Measurements from ENCODE around the gene PRPF8.

Gene PRPF8

DNA sequence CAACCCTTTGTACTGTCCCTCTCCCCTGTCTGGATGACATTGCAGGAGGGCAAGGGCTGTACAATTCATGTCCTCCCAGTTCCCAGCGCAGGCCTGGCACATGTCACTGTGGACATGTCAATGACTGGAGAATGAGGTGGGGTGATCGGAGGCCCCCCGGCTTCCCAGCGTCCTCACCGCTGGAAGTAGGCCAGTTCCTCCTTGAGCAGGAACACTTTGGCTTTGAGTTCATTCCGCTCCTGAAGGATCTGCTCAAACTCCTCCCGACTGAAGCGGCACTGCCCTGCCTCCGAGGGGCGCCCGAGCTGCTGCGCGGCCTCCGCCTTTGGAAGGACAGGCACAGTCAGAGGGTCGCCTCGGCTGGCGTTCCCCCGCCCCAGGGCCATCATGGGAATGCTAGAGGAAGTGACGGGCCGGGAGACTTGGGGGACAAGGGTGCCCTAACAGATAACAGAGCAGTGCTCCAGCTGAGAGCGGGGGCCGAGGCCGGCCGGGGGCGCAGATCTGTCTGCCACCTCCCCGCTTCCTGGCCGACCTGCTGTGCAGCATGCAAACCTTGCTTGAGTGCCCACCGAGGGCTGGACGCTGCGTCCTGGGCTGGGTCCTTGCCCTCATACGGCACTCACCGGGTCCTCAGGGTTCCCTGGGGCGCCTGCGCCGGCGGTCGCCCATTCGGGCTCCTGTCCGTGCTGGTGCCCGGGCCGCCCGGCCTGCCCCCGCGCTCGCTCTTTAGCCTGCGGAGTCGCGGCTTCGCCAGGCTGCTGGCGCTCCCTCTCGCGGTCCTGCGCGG is 36.3 kb downstream of the PRPF8 start:
- H3K4me3 ChIP-seq (ENCODE audit: low read length), result peak overlapping the region; percentile 23; the same call in 1 of the 2 replicates
- no peak for TF ChIP-seq ZNF274 (IDR thresholded peaks at IDR 0.05; ENCODE audit: low read depth, low read length)

DNA sequence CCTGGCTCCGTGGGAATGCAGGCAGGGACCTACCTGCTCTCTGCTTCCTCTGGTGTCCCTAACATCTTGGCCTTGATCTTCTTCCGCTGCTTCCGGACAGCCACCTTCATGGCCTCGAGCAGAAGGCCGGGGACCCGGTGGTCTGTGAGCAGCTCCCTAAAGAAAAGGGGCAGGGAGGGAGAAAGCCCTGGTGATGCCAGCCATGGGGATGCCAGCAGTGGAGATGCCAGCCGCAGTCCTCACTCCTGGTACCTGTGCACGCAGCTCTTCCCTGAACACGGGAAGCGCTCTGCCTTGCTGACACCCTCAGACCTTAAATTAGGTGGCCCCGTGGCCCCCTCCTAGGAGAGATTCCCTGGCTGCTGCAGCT is 36.9 kb downstream of the PRPF8 start:
- TF ChIP-seq ZNF274 (IDR thresholded peaks at IDR 0.05; ENCODE audit: low read depth, low read length), result no peak
- H3K4me3 ChIP-seq (ENCODE audit: low read length), result no peak overlapping the region

DNA sequence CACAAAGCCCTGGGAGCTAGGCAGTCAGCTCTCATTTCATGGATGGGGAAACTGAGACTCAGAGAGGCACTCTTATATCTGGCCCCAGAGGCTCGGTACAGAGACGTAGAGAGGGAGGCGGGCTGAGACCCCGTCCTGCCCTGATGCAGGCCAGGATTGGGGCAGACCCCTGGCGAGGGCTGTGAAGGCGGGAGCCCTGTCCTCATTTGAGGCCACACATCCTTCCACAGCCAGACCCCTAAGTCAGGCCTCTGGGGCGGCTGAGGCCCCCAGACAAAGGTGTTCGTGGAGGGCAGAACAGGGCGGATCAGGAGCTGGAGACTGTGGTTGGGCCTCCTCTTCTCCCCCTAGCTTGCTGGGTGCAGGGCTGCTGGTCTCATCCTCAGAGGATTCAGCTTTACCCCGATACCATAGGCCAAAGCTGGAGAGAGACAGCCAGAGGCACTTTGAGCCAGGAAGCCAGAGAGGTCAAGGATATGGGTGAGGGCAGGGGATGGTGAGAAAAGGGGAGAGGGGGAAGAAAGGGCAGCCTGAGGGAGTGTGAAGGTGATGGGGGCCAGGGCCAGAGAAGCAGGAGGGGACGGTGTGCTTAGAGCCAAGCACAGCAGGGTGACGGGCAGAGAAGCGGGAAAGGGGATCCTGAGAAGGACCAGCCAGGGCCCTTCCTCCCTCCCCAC is 38.3 kb downstream of the PRPF8 start:
- no peak for TF ChIP-seq ZNF274 (IDR thresholded peaks at IDR 0.05; ENCODE audit: low read depth, low read length)

DNA sequence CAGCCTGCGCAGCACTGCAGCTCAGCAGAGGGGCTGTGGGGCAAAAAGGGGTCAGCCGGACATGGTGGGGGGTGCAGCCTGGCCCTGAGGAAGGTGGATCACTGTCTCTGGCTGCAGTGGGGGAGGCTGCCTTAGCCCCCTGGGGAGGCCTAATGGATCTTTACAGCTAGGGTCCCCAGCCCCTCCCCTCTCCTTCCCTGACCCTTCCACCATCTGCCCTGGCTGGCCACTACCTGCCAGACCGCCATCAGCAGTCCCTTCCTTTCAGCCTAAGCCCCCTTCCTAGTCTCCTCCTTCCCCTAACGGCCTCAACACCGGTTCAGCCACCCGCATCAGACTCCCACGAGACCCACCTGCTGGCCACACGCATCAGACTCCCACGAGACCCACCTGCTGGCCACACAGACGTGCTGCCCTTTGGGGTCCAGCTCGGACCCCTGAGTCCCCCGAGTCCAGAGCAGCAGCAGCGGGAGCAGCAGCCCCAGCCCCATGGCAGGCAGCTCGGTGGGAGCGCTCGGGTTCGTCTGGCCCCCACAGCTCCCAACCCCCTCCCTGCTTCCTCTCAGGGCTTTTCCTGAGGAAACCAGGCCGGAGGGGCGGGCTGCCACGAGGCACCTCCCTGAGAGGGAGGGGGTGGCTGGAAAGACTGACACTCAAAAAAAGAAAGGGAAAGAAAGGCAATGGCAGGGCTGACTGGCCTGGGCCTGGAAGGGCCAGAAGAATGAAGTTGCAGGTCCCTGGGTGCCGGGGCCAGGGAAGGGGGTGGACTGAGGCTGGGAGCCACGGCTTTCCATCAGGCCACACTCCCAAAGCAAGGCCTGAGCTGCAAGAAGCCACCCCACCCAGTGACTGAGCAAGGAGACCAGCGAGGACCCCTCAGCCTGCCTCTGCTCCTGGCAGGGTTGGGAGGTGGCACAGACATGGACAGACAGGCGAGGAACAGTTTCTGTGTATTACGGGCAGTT is 39.2 kb downstream of the PRPF8 start, which contains the start of gene SCARF1:
Gene SCARF1, minus strand, starts transcription at position 526 of the 965 bp plus-strand sequence. Its CDS starts 35 bp downstream, at position 491.
- peak within 1 kb of the TSS; percentile 52; the same call in 1 of the 2 replicates for H3K4me3 ChIP-seq (ENCODE audit: low read length)
- no peak for TF ChIP-seq ZNF274 (IDR thresholded peaks at IDR 0.05; ENCODE audit: low read depth, low read length)

More for the DNA sequence above, 38.3 kb downstream of the PRPF8 start:
- H3K4me3 ChIP-seq (ENCODE audit: low read length), result peak overlapping the region; percentile 52; the same call in 1 of the 2 replicates

DNA sequence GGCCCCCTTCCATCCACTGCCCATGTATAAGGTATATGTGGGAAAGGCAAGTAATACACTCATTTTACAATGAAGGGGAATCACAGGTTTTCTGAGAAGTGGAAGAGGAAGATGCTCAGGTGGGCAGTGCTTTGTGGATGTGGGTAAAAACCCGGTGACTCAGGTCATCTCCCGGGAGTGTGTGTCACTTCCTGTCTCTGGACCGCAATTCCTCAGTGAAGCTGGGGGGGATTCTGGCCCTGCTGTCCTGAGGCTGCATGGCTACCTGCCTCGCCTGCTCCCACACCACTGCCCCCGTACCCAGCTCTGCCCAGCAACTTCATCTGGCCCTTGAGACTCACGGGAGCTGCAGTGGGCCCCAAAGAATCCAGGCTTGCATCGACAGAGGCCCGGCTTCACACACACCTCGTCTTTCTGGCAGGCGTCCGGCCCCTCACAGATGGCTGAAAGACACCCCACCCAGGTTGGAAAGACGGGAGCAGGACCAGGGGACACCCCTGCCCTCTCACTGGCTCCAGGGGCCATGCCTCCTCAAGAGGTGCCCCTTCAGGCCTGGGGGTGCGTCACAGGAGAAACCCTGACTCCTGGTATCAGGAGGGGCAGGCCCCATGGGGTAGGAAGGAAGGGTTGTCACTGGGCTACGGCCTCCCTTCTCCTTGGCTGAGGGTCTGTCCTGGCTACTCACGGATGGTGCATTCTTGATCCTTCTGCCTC is 40.0 kb downstream of the PRPF8 start:
- H3K4me3 ChIP-seq (ENCODE audit: low read length), result peak overlapping the region; percentile 52; the same call in 1 of the 2 replicates
- no peak for TF ChIP-seq ZNF274 (IDR thresholded peaks at IDR 0.05; ENCODE audit: low read depth, low read length)

DNA sequence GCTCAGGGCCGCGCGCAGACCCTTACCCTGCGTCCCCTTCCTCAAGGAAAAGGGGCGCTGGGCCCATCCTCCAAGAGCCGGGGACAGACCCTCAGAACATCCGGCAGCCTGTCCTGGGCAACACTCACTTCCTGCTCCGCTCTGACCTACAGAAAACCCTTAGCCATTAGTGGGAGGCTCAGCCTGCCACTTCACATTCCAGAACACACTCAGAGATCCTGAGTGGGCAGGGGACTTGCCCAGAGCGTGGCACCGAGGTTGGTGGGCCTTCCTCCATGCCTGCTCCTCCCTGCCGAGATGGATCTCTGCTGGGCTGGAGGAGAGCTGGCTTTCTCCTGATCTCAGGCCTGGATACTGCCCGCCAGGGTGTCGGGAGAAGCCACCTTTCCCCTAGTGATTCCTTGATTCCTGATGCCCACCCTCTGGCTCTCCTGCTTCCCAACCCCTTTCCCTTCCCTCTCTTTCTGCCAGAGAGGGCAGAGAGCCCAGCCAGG is 40.6 kb downstream of the PRPF8 start:
- H3K4me3 ChIP-seq (ENCODE audit: low read length), result peak overlapping the region; percentile 52; the same call in 1 of the 2 replicates
- TF ChIP-seq ZNF274 (IDR thresholded peaks at IDR 0.05; ENCODE audit: low read depth, low read length), result no peak

DNA sequence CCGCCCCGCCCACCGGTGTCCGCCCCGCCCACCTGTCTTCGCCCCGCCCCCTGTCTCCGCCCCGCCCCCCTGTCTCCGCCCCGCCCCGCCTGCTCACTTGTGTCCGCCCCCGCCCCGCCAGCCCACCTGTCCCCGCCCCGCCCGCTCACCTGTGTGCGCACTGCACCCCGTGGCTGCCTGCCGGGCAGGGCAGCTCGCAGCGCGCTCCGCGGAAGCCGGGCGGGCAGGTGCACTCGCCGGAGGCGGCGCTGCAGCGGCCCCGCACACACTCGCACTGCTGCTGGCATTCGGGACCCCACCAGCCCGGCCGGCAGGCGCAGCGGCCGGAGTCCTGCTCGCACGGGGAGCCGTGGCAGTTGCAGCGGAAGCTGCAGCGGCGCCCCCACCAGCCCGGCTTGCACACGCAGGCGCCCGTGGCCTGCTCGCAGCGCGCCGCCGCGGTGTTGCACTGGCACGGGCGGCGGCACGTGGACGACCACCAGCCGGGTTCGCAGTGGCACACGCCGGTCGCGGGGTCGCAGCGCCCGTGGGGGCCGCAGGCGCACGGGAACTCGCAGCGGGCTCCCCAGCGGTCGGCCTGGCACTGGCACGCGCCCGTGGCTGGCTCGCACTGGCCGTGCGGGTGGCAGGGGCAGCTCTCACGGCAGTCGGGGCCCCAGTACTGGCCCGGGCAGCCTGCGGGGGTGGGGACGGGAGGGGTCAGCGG is 41.2 kb downstream of the PRPF8 start:
- no peak for TF ChIP-seq ZNF274 (IDR thresholded peaks at IDR 0.05; ENCODE audit: low read depth, low read length)
- H3K4me3 ChIP-seq (ENCODE audit: low read length), result peak overlapping the region; percentile 52; the same call in 1 of the 2 replicates

DNA sequence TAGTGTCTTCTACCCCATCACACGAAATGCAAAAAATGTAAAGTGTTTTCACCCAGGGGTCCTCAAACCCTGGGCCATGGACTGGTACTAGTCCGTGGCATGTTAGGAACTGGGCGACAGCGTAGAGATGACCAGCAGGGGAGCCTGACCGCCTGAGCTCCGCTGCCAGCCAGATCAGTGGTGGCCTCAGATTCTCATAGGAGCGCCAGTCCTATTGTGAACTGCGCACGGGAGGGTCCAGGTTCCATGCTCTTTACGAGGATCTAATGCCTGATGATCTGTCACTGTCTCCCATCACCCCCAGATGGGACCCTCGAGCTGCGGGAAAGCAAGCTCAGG is 43.6 kb downstream of the PRPF8 start:
- H3K4me3 ChIP-seq (ENCODE audit: low read length), result no peak overlapping the region
- no peak for TF ChIP-seq ZNF274 (IDR thresholded peaks at IDR 0.05; ENCODE audit: low read depth, low read length)

DNA sequence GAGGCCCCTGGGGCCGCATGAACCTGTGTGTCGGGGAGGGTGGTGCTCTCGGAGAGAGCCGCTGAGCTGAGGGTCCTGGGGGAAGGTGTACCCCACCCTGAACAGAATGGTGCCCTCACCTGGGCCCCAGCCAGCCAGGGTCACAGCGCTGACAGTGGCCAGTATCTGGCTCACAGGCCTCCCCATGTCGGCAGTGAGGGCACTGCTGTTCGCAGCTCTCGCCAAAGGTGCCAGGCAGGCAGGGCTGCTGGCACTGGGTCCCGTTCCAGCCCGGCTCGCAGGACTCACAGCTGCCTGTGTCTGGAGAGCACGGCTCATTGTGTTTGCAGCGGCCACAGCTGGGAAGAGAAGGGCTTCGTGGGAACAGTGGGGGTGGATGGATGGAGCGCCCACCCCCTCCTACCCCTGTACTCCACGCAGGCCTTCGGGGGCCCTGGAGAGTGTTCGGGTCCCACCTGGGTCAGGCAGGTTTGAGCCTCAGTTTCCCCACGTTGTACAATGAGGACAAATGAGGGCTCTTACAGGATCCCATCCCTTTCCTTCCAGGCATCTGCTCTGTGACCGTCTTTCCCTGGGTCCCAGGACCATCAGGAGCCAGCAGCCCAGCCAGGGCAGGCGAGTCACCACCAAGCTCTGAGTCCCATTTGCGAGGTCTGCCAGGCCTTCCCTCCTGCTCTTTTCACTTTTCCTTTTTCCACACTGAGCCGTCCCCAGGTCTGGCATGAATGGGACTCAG is 44.2 kb downstream of the PRPF8 start:
- no peak for TF ChIP-seq ZNF274 (IDR thresholded peaks at IDR 0.05; ENCODE audit: low read depth, low read length)
- no peak overlapping the region for H3K4me3 ChIP-seq (ENCODE audit: low read length)

DNA sequence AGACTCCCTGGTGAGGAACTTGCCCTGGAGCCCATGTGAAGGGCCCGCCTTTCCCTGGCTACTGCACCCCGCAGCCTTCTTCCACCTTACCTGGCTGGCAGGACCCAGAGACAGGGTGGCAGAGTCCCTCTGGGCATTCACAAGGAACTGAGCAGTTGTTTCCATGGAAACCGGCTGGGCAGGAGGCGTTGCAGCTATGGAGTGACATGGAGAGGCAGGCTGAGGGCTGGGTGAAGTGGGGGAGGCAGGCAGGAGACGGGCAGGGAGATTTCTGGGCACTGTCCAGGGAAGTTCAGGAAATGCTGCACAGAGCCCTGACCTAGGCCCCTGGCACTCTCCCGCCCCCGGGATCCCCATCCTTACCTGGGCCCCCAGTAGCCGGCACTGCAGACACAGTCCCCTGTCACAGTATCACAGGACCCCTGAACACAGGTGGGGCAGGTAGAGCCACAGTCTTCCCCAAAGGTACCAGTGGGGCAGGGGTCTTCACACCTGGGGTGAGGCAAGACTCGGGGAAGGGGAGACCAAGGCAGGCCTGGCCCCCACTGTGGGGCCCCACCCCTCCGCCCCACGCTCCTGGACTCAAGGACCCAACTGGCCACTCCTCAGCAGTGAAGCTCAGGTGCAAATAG is 45.0 kb downstream of the PRPF8 start:
- TF ChIP-seq ZNF274 (IDR thresholded peaks at IDR 0.05; ENCODE audit: low read depth, low read length), result no peak
- H3K4me3 ChIP-seq (ENCODE audit: low read length), result no peak overlapping the region

DNA sequence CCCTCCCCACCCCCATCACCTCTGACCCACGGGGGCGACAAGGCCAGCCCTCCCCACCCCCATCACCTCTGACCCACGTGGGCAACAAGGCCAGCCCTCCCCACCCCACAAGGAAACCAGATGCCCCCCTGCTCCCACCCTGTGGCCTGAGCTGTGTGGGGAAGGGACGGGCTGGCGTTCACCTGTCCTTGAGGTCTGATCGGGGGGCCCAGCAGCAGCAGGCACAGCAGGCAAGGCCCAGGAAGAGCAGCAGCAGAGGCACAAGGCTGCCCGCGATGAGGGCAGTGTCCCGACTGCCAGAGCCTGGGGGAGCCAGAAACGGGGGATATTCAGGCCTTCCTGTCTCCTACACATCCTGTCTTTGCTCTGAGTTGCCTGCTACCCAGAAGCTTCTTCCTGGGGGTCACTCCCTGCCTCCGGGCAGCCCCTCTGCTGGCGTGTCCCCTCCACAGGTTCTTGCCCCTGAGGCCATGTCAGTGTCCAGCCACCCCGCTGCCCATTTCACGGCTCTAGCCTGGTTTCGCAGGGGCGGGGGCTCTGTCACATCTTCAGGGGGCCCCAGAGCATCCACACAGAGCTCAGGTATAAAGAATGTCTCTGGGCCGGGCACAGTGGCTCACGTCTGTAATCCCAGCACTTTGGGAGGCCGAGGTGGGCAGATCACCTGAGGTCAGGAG is 45.9 kb downstream of the PRPF8 start:
- no peak overlapping the region for H3K4me3 ChIP-seq (ENCODE audit: low read length)
- TF ChIP-seq ZNF274 (IDR thresholded peaks at IDR 0.05; ENCODE audit: low read depth, low read length), result no peak

All from GM08714 (cell line).